HCT116 (cell line): Measurements from ENCODE around the gene CCDC157.

Source experiments
- CTCF ChIP-seq, 3 experiments: fragments of 200-600 bp in 1 of 3; sonication (generic) in 1 of 3; IDR thresholded peaks in 2 of 3; conservative IDR thresholded peaks in 1 of 3; 2 replicates each; pipeline ENCODE4 v1.5.1; 2012 to 2017; ENCODE audit warnings: low read depth in 2 of 3, low read length in 2 of 3, antibody characterized with exemption in 1 of 3, borderline replicate concordance in 1 of 3, control low read depth in 1 of 3, mild to moderate bottlenecking in 1 of 3, mixed read lengths in 1 of 3, mixed run types in 1 of 3, moderate library complexity in 1 of 3; ENCODE audit not compliant: insufficient read depth in 1 of 3
- JUND ChIP-seq: IDR thresholded peaks from 2 replicates; pipeline ENCODE4 v1.6.1; 2012
- POLR2AphosphoS5 ChIP-seq: IDR thresholded peaks from 2 replicates; pipeline ENCODE4 v1.6.1; 2011; ENCODE audit warnings: mild to moderate bottlenecking, low read depth, low read length, moderate library complexity
- REST ChIP-seq: IDR thresholded peaks from 2 replicates; pipeline ENCODE4 v1.6.1; 2012; ENCODE audit warnings: low read depth

GRCh38 chr22:30325065-30325720 lies 31.6 kb upstream of the CCDC157 start:
- TF ChIP-seq CTCF (IDR thresholded peaks at IDR 0.05 in 2 of 3, conservative IDR thresholded peaks at IDR 0.05 in 1 of 3; ENCODE audit: borderline replicate concordance in 1 of 3, insufficient read depth in 1 of 3, low read depth in 2 of 3, low read length in 2 of 3) (no peak), REST (no peak), JUND (no peak), POLR2AphosphoS5 (no peak)
